HG02870 (cell line): ENCODE measurements around the gene PSMB1.
"Not testable (repeated sequence)": the region's sequence is repeated elsewhere in the genome, so short reads cannot be mapped to it uniquely, and the experiment has no call there.

Experiments used
- ATAC-seq: cut with Tn5 transposase; IDR thresholded peaks from one replicate; pipeline ENCODE4 v1.9.1; 2021; ENCODE audit warnings: mild to moderate bottlenecking, moderate library complexity; ENCODE audit not compliant: unreplicated experiment

The PSMB1 gene

DNA sequence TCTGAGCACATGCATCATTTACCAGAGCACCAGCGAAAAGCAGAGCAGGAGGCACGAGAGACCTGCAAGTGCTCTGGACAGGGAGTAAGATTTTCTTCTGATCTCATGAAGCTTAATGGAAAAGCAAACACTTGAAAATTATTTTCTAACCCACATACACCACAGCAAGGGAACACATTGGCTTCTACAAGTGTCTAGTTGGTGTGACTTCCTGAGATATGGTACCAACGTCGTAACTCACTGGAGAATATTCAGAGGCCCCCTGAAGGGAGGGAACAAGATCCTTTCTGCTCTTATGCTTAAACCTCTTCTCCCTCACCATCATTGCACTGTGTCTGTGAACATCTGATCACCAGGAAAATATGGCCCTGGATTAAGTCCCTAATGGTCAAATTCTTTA, 48.6 kb downstream of the PSMB1 start:
- ATAC-seq, result no peak

DNA sequence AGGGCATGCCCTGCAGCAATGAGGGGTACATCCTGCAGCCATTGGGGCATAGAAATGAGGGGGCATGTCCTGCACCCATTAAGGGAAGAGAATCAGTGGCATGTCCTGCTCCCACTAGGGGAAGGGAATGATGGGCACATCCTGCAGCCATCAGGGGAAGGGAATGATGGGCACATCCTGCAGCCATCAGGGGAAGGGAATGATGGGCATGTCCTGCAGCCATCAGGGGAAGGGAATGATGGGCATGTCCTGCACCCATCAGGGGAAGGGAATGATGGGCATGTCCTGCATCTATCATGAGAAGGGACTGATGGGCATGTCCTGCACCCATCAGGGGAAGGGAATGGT, 49.7 kb downstream of the PSMB1 start:
- ATAC-seq, result no peak

DNA sequence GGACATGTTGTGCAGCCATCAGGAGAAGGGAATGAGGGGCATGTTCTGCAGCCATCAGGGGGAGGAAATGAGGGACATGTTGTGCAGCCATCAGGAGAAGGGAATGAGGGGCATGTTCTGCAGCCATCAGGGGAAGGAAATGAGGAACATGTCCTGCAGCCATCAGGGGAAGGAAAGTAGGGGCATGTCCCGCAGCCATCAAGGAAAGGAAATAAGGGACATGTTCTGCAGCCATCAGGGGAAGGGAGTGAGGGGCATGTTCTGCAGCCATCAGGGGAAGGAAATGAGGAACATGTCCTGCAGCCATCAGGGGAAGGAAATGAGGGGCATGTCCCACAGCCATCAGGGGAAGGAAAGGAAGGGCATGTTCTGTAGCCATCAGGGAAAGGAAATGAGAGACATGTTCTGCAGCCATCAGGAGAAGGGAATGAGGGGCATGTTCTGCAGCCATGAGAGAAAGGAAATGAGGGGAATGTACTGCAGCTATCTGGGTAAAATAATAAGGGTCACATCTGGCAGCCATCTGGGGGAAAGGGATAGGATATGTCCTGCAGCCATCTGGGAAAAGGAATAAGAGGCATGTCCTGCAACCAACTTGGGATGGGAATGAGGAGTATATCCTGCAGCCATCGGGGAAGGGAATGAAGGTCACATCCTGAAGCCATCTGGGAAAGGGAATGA, 50.2 kb downstream of the PSMB1 start:
- ATAC-seq, result not testable (repeated sequence)

DNA sequence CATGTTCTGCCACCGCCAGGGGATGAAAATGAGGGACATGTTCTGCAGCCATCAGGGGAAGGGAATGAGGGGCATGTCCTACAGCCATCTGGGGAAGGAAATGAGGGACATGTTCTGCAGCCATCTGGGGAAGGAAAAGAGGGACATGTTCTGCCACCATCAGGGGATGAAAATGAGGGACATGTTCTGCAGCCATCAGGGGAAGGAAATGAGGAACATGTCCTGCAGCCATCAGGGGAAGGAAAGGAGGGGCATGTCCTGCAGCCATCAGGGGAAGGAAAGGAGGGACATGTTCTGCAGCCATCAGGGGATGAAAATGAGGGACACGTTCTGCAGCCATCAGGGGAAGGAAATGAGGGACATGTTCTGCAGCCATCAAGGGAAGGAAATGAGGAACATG, 50.8 kb downstream of the PSMB1 start:
- not testable (repeated sequence) for ATAC-seq

DNA sequence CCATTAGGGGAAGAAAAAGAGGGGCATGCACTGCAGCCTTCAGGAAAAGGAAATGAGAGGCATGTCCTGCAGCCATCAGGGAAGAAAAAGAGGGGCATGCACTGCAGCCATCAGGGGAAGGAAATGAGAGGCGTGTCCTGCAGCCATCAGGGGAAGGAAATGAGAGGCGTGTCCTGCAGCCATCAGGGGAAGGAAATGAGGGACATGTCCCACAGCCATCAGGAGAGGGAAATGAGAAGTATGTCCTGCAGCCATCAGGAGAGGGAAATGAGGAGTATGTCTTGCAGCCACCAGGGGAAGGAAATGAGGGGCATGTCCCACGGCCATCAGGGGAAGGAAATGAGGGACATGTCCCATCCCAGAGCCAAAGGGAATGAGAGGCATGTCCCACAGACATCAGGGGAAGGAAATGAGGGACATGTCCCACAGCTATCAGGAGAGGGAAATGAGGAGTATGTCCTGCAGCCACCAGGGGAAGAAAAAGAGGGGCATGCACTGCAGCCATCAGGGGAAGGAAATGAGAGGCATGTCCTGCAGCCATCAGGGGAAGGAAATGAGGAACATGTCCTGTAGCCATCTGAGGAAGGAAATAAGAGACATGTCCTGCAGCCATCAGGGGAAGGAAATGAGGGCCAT, 52.0 kb downstream of the PSMB1 start:
- no peak for ATAC-seq

DNA sequence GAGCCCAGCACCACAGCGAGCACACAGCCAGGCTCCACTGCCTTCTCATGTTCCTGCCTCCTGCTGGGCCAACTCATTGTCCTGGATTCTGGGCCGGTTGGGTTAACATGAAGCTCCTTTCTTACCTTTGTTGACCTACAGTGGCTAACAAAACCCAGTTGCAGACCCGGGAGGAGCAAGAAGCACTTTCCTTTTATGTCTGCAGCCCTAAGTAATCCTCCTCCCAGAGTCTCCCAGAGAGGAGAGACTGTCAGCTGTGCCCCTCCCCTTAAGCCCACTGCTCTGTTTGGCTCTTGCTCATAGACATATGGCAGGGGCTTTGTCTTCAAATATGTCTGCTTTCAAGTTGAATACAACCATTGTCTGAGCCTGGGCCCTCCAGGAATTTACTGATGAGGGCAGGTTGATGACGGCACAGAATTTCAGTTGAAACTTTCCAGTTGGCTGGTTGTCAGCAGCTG, 55.2 kb downstream of the PSMB1 start:
- no peak for ATAC-seq

DNA sequence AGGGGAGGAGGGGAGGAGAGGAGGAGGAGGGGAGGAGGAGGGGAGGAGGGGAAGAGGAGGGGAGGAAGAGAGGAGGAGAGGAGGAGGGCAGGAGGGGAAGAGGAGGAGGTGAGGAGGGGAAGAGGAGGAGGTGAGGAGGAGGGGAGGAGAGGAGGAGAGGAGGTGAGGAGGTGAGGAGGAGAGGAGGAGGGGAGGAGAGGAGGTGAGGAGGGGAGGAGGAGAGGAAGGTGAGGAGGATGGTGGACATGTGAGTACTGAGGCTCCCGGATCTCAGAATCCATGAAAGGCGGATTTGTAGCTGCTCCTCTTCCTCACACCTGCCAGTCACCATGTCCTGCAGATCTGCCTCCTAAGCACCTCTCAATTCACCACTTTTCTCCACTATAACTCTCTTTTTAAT, 59.8 kb downstream of the PSMB1 start:
- no peak for ATAC-seq

DNA sequence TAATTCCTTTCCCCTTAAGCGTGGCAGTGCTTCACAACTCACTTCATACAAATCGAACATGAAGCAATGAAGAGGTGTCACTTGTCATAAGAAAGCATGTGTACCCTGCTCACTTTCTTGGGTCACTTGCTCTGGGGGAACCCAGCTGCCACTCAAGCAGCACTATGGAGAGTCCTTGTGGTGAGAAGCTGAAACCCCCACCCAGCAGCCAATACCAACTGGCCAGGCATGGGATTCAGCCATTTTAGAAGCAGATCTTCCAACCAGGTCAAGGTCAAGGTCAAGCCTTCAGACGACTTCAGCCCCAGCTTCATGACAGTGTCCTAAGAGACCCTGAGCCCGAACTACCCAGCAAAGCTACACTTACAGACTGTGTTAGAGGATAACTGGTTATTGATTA, 62.8 kb downstream of the PSMB1 start:
- no peak for ATAC-seq

DNA sequence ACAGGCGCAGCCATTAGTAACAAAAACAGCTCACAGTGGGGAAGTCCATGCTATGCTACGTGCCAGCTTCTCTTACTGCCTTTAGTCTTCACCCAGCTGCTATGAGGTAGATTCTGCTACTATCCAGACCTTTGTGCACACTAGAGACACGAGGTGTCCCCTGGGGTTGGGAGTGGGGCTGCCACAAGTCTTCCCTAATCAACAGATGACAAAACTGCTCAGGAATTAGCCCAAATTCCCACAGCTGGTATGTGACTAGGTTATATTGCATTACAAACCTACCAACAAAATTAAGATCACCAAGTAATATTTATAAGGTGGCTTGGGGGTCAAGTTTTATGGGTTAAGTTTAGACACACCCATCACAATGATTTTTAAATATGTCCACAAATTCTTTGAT, 63.3 kb downstream of the PSMB1 start:
- no peak for ATAC-seq

DNA sequence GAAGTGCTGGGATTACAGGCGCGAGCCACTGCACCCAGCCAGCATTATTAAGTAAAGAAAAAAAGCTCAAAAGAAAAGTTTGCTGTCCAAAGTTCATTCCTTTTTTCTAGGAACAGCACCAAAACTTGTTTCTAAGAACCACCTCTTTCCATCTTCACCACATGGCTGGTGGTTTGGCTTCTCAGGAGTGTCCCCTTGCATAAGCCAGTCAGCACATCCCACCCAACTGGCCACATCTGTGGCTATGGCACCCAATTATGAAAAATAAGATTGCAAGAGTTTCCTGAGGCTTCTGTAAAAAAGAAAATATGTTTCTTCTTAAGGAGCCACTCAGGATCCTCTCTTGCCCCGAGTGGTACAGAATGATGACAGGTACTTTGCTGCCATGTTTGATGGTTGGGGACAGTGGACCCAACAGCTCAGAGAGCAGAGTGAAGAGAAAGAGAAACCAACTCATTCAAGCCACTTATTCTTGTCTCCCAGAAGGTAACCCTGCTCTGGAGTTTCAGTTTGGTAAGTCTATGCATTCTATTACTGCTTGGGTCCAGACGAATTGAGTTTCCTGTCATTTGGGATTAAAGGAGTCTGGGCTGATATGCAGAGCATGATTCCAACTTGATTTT, 65.3 kb downstream of the PSMB1 start:
- ATAC-seq, result no peak

DNA sequence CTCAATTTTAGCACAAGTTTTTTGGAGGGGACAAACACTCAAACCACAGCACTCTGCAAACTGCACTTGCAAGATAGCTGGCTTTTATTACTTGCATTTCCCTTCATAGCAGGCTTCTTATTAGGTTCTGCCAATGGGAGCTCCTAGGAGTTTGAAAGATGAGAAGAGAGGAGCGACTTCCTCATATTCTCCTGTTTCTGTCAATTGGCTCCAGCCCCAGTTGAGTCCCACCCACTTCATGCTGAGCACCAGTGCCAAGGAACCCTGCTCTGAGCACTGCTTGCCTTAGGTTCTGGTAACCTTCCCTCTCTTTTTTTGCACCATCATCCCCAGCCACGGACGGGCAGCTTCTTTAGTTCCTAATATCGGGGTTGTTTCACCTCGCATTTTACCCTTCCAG, 67.9 kb downstream of the PSMB1 start:
- ATAC-seq, result no peak
